Activated naive CD4-positive, alpha-beta T cell treated with anti-CD3 and anti-CD28 coated beads, Interleukin-2, amount 50 U/mL, for 72 hours (primary cell): ENCODE results near the gene DCAF10. TPM values are rescaled to one million over a fixed set of nuclear protein-coding genes. Genes with fewer than 3 reads are reported as not detected.
A peak's percentile ranks its signal among the peaks of the same experiment; 100 is the strongest.
"Not testable (repeated sequence)": the region's sequence is repeated elsewhere in the genome, so short reads cannot be mapped to it uniquely, and the experiment has no call there.

Experiments used
- ATAC-seq, 2 donors: fragments of 150-1000 bp; cut with Tn5 transposase; 2 replicates each; pipeline ENCODE4 v1.10.0; 2021; ENCODE audit warnings: mild to moderate bottlenecking in 2 of 2, moderate library complexity in 2 of 2
- DNase-seq, 2 donors: peaks; one replicate each; pipeline ENCODE4 v3.0.0; 2021 to 2022; ENCODE audit warnings: low spot score in 2 of 2
- H3K27ac Mint-ChIP-seq, 2 donors: one replicate each; pipeline ENCODE4 v1.8.0; 2022; ENCODE audit warnings: mild to moderate bottlenecking in 2 of 2, mixed read lengths in 2 of 2
- H3K36me3 Mint-ChIP-seq, 2 donors: one replicate each; pipeline ENCODE4 v1.8.0; 2022; ENCODE audit warnings: mixed read lengths in 2 of 2
- H3K9me3 Mint-ChIP-seq, 2 donors: one replicate each; pipeline ENCODE4 v1.8.0; 2022; ENCODE audit warnings: mixed read lengths in 2 of 2
- total RNA-seq, 2 donors: library from RNA; stranded (reverse); gene quantifications; one replicate each; pipeline ENCODE4 v1.2.3, GENCODE V29; 2022

The DCAF10 gene
- total RNA-seq, 2 donors from 2014 or later = 6.9 to 17.4 TPM

- peaks cover 9 to 41% of the 10 kb centered on the region in 2 donors for H3K36me3 Mint-ChIP-seq
- no peaks in the 10 kb centered on the region for H3K9me3 Mint-ChIP-seq
- ATAC-seq (no peak), DNase-seq (no peak)
- H3K27ac Mint-ChIP-seq = no peak overlapping the region
Measured at GRCh38 chr9:37820142-37820541, 19.5 kb downstream of the DCAF10 start.

DNA sequence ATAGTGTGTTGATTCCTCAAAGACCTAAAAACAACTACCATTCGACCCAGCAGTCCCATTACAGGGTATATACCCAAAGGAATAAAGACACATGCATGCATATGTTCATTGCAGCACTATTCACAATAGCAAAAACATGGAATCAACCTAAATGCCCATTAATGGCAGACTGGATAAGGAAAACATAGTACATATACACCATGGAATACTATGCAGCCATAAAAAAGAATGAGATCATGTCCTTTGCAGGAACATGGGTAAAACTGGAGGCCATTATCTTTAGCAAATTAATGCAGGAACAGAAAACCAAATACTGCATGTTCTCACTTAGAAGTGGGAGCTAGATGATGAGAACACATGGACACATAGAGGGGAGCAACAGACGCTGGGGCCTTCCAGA lies 24.6 kb downstream of the DCAF10 start:
- Mint-ChIP-seq H3K27ac (peak overlapping the region in 1 of 2 donors; percentile 14), H3K36me3 (peaks cover 9 to 43% of the 10 kb centered on the region in 2 donors)
- ATAC-seq, DNase-seq, H3K9me3 Mint-ChIP-seq: not testable (repeated sequence)

- DNase-seq (no peak), ATAC-seq (no peak)
- H3K9me3 Mint-ChIP-seq = no peaks in the 10 kb centered on the region
- H3K36me3 Mint-ChIP-seq = peaks cover 0 to 19% of the 10 kb centered on the region in 2 donors
- no peak overlapping the region for H3K27ac Mint-ChIP-seq
Measured at GRCh38 chr9:37827483-37828165, 27.0 kb downstream of the DCAF10 start.

- Mint-ChIP-seq H3K36me3 (no peaks in the 10 kb centered on the region), H3K9me3 (no peaks in the 10 kb centered on the region), H3K27ac (peak overlapping the region in 1 of 2 donors; percentile 66)
- ATAC-seq = no peak
- DNase-seq = no peak
Measured at GRCh38 chr9:37835821-37836220, 35.2 kb downstream of the DCAF10 start.

DNA sequence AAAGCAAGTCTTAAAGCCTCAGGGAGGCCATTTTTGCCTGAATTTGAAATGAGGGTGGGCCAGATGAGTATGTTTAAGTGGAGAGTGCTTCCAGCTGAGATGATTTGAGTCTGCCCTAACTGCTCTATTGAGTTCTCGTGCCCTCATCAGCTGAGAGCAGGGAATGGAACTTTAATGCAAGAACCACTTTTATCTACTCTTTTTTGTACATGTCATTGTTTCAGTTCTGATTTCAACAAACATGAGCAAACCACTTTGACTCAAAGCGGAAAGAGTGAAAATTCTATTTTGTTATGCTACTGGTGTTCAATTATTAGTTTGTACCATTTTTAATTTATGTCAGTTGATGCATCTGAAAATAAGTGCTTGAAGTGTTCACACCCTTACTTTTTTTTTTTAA lies 35.8 kb downstream of the DCAF10 start:
- ATAC-seq (peak; percentile 51 to 96), DNase-seq (peak in 1 of 2 donors; percentile 27)
- no peaks in the 10 kb centered on the region for H3K9me3 Mint-ChIP-seq
- H3K27ac Mint-ChIP-seq = no peak overlapping the region
- H3K36me3 Mint-ChIP-seq = no peaks in the 10 kb centered on the region

DNA sequence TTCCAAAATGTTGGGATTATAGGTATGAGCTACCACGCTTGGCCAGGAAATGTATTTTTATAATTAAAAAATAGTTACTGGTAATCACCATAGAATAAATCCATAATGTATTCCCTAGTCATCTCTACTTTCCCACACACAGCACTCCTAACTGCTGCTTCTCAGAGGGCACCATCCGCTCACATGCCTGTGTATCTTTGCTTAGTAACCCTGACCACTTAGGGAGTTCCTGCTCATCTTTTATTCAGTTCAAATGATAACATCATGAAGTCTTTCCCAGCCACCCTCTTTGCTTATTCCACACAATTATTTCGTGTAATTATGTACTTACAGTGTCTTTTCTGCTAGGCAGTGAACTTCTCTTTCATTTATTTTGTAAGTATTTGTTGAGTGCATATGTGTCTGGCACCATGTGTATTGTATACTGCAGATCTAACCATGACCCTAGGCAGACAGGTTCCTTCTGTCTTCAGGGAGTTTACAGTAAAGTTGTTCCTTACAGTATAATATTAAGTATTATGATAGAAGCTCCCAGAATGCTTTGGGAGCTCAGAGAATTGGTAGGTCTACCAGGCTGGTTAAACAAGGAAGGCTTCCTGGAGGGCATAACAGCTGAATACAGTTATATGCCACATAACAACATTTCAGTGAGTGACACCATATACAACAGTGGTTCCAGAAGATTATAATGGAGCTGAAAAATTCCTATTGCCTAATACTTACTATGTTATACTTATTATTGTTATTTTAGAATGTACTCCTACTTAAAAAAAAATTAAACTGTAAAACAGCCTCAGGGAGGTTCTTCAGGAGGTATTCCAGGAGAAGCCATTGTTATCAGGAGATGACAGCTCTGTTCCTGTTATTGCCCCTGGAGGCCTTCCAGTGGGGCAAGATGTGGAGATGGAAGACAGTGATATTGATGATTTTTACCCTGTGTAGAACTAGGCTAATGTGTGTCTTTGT lies 39.2 kb downstream of the DCAF10 start:
- H3K9me3 Mint-ChIP-seq = no peaks in the 10 kb centered on the region
- ATAC-seq = no peak
- no peak overlapping the region for H3K27ac Mint-ChIP-seq

DNA sequence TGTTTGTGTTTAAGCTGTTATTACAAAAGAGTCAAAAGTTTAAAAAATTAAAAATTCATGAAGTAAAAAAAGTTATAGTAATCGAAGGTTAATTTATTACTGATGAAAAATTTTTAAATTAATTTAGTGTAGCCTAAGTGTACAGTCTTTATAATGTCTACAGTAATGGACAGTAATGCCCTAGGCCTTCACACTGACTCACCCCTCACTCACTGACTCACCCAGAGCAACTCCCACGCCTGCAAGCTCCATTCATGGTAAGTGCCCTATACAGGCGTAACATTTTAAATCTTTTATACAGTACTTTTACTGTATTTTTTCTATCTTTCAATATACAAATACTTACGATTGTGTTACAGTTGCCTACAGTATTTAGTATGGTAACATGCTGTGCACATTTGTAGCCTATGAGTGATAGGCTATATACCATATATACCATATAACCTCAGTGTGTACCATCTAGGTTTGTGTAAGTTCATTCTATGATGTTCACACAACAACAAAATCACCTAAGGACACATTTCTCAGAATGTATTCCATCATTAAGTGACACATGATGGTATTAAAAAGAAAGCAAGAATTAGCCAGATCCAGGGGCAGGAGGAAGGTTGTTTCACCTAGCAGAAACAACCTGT lies 40.1 kb downstream of the DCAF10 start:
- peaks cover 0 to 8% of the 10 kb centered on the region in 2 donors for H3K36me3 Mint-ChIP-seq
- DNase-seq (no peak), ATAC-seq (peak in 1 of 2 donors; percentile 60)
- no peak overlapping the region for H3K27ac Mint-ChIP-seq
- no peaks in the 10 kb centered on the region for H3K9me3 Mint-ChIP-seq

More for the DNA sequence above, 39.2 kb downstream of the DCAF10 start:
- H3K36me3 Mint-ChIP-seq = peaks cover 0 to 8% of the 10 kb centered on the region in 2 donors
- DNase-seq = no peak

GRCh38 chr9:37852222-37852621 lies 51.6 kb downstream of the DCAF10 start:
- peaks cover 0 to 5% of the 10 kb centered on the region in 2 donors for H3K36me3 Mint-ChIP-seq
- no peaks in the 10 kb centered on the region for H3K9me3 Mint-ChIP-seq
- no peak for ATAC-seq

GRCh38 chr9:37856551-37856950 lies 56.0 kb downstream of the DCAF10 start:
- Mint-ChIP-seq H3K36me3 (peaks cover 0 to 5% of the 10 kb centered on the region in 2 donors), H3K27ac (no peak overlapping the region), H3K9me3 (no peaks in the 10 kb centered on the region)
- DNase-seq = no peak
- no peak for ATAC-seq

More at GRCh38 chr9:37852222-37852621, 51.6 kb downstream of the DCAF10 start:
- H3K27ac Mint-ChIP-seq = no peak overlapping the region
- no peak for DNase-seq

DNA sequence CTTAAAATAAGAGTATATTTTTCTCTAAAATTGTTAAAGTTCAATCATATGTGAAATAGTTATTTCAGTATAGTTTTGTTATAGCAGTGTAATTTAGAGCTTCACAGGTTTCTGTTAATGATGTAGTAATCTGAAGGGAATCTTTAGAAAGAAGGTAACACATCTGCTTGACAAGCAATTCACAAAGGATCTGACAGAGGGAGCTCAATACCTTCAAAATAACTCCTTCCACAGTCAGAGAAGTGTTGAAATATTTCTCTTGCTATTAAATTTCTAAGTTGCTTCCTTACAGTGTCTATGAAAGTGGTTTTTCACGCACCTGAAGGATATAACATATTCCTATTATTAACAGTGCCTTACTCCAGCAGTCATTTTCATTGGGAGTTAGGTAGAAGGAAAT lies 58.4 kb downstream of the DCAF10 start:
- ATAC-seq = no peak
- no peak for DNase-seq
- Mint-ChIP-seq H3K9me3 (no peaks in the 10 kb centered on the region), H3K36me3 (peaks cover 0 to 5% of the 10 kb centered on the region in 2 donors), H3K27ac (no peak overlapping the region)

- DNase-seq = no peak
- Mint-ChIP-seq H3K36me3 (peaks cover 0 to 5% of the 10 kb centered on the region in 2 donors), H3K27ac (no peak overlapping the region), H3K9me3 (no peaks in the 10 kb centered on the region)
- ATAC-seq = no peak
Measured at GRCh38 chr9:37862530-37862929, 61.9 kb downstream of the DCAF10 start.

DNA sequence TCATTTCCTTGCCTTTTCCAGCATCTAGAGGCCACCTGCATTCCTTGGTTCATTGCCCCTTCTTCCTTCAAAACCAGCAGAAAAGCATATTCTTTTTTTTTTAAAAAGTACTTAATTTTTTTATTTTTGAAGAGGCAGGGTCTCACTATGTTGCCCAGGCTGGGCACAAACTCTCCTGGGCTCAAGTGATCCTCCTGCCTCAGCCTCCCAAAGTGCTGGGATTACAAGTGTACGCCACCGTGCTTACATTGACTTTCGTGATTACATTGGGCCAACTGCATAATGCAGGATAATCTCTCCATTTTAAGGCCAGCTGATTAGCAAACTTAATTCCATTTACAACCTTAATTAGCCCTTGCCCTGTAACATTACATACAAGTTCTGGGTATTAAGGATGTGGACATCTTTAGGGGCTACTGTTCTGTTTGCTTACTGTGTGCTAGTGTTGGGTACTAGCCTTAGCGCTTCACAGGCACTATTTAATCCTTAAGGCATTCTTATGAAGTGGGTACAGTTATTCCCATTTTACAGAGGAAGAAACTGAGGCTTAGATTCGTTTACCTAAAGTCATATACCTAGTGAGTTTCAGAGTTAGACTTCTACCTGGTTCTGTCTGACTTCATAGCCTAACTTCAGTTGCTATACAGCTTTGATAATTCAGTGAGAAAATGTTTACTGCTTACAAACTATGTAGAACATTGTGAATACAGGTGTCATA lies 69.6 kb downstream of the DCAF10 start:
- no peak for ATAC-seq
- Mint-ChIP-seq H3K9me3 (no peaks in the 10 kb centered on the region), H3K27ac (no peak overlapping the region), H3K36me3 (peaks cover 0 to 7% of the 10 kb centered on the region in 2 donors)
- no peak for DNase-seq

DNA sequence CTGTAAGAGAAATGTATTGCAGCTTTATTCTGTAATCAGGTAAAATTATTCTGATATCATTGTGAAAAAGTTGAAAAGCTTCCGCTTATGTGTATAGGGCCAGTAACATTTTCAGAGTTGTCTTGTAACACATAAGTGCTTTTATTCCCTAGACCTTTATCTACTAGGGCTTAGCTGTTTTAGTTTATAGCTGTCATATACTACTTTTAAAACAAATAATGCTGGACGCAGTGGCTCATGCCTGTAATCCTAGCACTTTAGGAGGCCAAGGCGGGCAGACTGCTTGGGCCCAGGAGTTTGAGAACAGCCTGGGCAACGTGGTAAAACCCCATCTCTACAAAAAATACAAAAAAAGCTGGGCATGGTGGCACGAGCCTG lies 70.2 kb downstream of the DCAF10 start:
- Mint-ChIP-seq H3K27ac (no peak overlapping the region), H3K9me3 (no peaks in the 10 kb centered on the region), H3K36me3 (peaks cover 0 to 7% of the 10 kb centered on the region in 2 donors)
- no peak for ATAC-seq
- no peak for DNase-seq

GRCh38 chr9:37873955-37874354 lies 73.4 kb downstream of the DCAF10 start:
- no peak overlapping the region for H3K27ac Mint-ChIP-seq
- DNase-seq (no peak), ATAC-seq (no peak)
- H3K9me3 Mint-ChIP-seq = no peaks in the 10 kb centered on the region
- peaks cover under 1 to 3% of the 10 kb centered on the region in 2 donors for H3K36me3 Mint-ChIP-seq

DNA sequence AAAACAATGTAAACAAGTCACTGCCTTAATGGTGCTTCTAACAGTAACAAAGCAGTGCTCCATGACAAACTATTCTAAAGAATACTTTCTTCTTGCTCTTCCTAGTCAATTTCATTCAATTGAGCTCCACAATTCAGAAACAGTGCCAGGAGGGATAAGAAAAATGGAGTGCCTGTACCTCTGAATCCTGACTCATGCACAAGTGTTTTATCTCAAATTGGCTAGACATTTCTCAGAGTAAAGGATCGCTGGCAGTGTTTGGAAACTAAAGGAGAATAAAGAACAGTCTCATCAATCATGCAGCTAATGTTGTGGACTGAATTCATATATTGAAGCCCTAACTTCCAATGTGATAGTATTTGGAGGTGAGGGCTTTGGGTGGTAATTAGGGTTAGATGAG lies 75.8 kb downstream of the DCAF10 start:
- H3K36me3 Mint-ChIP-seq = peaks cover 7 to 8% of the 10 kb centered on the region in 2 donors
- no peaks in the 10 kb centered on the region for H3K9me3 Mint-ChIP-seq
- H3K27ac Mint-ChIP-seq = no peak overlapping the region
- ATAC-seq = no peak
- DNase-seq = no peak

DNA sequence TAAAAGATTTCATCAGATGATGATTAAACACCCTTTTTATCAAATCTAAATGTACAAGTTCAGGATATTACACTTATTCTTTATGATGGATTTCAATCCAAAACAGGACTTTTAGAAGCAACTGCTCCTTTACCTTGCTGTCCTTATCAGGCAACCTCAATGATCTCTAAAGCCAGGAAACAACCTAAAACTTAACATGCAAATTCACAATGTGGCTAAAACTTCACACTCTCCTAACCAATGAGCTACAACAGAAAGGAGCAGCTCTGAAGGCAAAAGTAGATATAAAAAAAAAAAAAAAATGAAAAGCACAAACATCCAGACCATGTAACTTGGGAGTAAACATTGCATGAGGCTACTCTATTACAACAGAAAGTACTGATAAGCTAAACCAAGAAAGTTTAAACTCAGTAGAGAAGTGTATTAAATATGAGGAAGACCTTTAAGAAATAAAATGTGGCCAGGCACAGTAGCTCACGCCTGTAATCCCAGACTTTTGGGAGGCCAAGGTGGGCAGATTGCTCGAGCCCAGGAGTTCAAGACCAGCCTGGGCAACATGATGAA lies 80.4 kb downstream of the DCAF10 start:
- H3K27ac Mint-ChIP-seq = no peak overlapping the region
- H3K36me3 Mint-ChIP-seq = peaks cover 8 to 17% of the 10 kb centered on the region in 2 donors

More for the DNA sequence above, 80.4 kb downstream of the DCAF10 start:
- no peak for DNase-seq
- no peaks in the 10 kb centered on the region for H3K9me3 Mint-ChIP-seq
- no peak for ATAC-seq
